PC-9 (cell line): ENCODE data around the gene MAGI2. TPM values are rescaled to one million over a fixed set of nuclear protein-coding genes. Genes with fewer than 3 reads are reported as not detected.

Source experiments
- BruUV-seq: library from RNA; stranded (reverse); fragments of 400-500 nt; replicated peaks from 2 replicates; lab custom pipeline; 2021; lab: Mats Ljungman, UMichigan
- CTCF ChIA-PET: fragments of 300-600 bp; sonication (Branson Sonifier 250); formaldehyde crosslinking; loops from one replicate; lab custom pipeline; 2022; ENCODE audit warnings: antibody characterized with exemption; lab: Charles Lee
- POLR2A ChIA-PET: fragments of 300-600 bp; sonication (Branson Sonifier 250); formaldehyde crosslinking; loops from one replicate; lab custom pipeline; 2022; ENCODE audit warnings: antibody characterized with exemption; ENCODE audit not compliant: unreplicated experiment; lab: Charles Lee
- DNase-seq, 2 experiments: peaks; one replicate each; pipeline versions ENCODE4 v3.0.0 to v3.0.0-alpha.2; 2015 to 2022; ENCODE audit warnings: mixed read lengths in 1 of 2
- H2AFZ ChIP-seq: fragments of 200-600 bp; sonication (generic); 2 replicates; pipeline ENCODE4 v1.8.1; 2017; ENCODE audit warnings: antibody characterized with exemption
- H3F3A ChIP-seq: fragments of 200-600 bp; sonication (generic); 2 replicates; pipeline ENCODE4 v1.8.1; 2017; ENCODE audit warnings: antibody characterized with exemption, mild to moderate bottlenecking, low read depth; ENCODE audit not compliant: insufficient read depth
- H3K27ac ChIP-seq: fragments of 200-600 bp; sonication (generic); 2 replicates; pipeline ENCODE4 v1.6.1; 2016; ENCODE audit warnings: mixed run types
- H3K27me3 ChIP-seq: fragments of 200-600 bp; sonication (generic); 2 replicates; pipeline ENCODE4 v1.6.1; 2016; ENCODE audit warnings: low read depth, mixed run types; ENCODE audit not compliant: insufficient read depth
- H3K36me3 ChIP-seq: fragments of 200-600 bp; sonication (generic); 2 replicates; pipeline ENCODE4 v1.6.1; 2016; ENCODE audit warnings: low read depth, mixed run types
- H3K4me1 ChIP-seq: fragments of 200-600 bp; sonication (generic); replicated peaks from 2 replicates; pipeline ENCODE4 v1.6.1; 2016; ENCODE audit warnings: mixed run types; ENCODE audit not compliant: insufficient read depth
- H3K4me2 ChIP-seq: fragments of 200-600 bp; sonication (generic); 2 replicates; pipeline ENCODE4 v1.6.1; 2017; ENCODE audit warnings: mixed run types
- H3K4me3 ChIP-seq: fragments of 200-600 bp; sonication (generic); 2 replicates; pipeline ENCODE4 v1.6.1; 2016; ENCODE audit warnings: mixed run types
- H3K79me2 ChIP-seq: fragments of 200-600 bp; sonication (generic); 2 replicates; pipeline ENCODE4 v1.6.1; 2017; ENCODE audit warnings: low read depth, mixed run types
- H3K9me2 ChIP-seq: fragments of 200-600 bp; sonication (generic); 2 replicates; pipeline ENCODE4 v1.8.1; 2017; ENCODE audit warnings: mild to moderate bottlenecking; ENCODE audit not compliant: insufficient read depth
- H3K9me3 ChIP-seq: fragments of 200-600 bp; sonication (generic); 2 replicates; pipeline ENCODE4 v1.8.1; 2016; ENCODE audit warnings: low read depth; ENCODE audit not compliant: insufficient read depth
- H4K20me1 ChIP-seq: fragments of 200-600 bp; sonication (generic); 2 replicates; pipeline ENCODE4 v1.8.1; 2017; ENCODE audit not compliant: insufficient read depth
- EZH2 ChIP-seq: fragments of 200-600 bp; sonication (generic); IDR thresholded peaks from 2 replicates; pipeline ENCODE4 v1.8.0; 2017; ENCODE audit warnings: antibody characterized with exemption, low read depth
- intact Hi-C: fragments of 100-400 bp; cut with micrococcal nuclease; formaldehyde crosslinking; loops from one replicate; pipeline ENCODE4 v1.10.0; 2022; ENCODE audit not compliant: unreplicated experiment
- total RNA-seq: library from RNA; stranded (reverse); gene quantifications from 2 replicates; pipeline ENCODE4 v1.2.3, GENCODE V29; 2021
- TF ChIP-seq, protein P1 (sequence below): fragments of 200-600 bp; sonication (generic); conservative IDR thresholded peaks from 2 replicates; pipeline ENCODE4 v1.6.1; 2017; ENCODE audit warnings: mixed run types, antibody characterized with exemption, mild to moderate bottlenecking, moderate library complexity

The MAGI2 gene
- total RNA-seq, 1 experiment from 2014 or later = 0.92 TPM

DNA sequence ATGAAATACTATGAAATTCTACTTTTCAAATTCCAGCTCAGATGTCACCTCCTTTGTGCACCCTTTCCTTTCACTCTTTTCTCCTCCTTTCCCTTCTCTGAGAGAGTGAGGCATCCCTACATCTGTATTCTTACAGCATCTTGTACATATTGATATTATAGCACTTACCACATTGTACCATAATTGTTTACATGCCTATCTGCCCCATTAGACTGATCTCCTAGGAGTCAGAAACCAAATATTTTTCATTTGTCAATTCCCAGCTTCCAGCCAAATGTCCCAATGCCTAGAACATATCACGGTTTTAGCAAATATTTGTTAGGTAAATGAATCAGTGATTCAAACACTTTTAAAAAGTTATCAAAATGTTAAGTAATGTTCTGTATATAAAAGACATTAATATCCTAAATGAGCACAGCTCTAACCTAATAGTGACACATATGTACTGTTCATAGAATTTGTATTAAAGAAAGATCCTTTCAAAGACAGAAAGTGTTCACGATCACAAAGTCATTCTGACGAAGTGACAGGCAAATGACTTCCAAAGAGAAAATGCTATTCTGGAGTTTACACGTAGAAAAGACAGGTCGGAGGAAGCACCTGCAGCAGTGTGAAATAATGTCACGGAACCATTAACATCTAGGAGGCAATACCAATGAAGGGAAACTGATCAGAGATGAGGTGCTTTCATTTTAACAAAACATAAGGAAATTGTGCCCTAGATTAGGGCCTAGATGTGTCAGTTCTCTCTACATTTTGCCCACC lies 774.2 kb downstream of the MAGI2 start:
- H2AFZ ChIP-seq = no peak overlapping the region
- no peaks in the 10 kb centered on the region for H3F3A ChIP-seq
- no peaks in the 10 kb centered on the region for H3K9me2 ChIP-seq
- no TSS peak for BruUV-seq
- no peak for TF ChIP-seq EZH2
- no peaks in the 10 kb centered on the region for H3K79me2 ChIP-seq
- H3K4me2 ChIP-seq = no peak overlapping the region
- ChIA-PET POLR2A (no interaction called here), CTCF (no interaction called here)
- no peaks in the 10 kb centered on the region for H4K20me1 ChIP-seq
- H3K27me3 ChIP-seq = no peaks in the 10 kb centered on the region
- no peaks in the 10 kb centered on the region for H3K9me3 ChIP-seq
- intact Hi-C loops = no loop called here
- H3K27ac ChIP-seq = no peak overlapping the region
- H3K36me3 ChIP-seq = no peaks in the 10 kb centered on the region
- H3K4me3 ChIP-seq = no peak overlapping the region
- no peaks in the 10 kb centered on the region for H3K4me1 ChIP-seq
- no peak for DNase-seq

DNA sequence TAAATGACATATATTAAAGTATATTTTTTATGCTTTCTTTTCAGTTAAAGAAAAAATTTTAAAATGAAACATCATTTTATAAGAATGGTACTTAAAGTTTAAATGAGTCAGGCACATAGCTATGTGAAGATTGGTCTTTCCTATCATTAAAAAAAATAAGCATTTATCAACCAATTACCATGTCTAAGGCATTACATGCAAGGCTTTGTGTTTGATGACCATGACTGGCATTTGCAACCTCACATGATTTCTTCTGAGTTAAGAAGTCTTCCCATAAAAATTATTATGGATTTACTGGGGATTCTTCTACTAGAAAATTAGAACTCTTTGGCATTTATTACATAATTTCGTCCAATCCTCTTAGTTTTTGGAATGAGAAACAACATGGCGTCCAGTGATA lies 776.1 kb downstream of the MAGI2 start:
- DNase-seq = no peak
- Histone ChIP-seq H3K27me3 (no peaks in the 10 kb centered on the region), H3K4me2 (no peak overlapping the region), H3K9me3 (no peaks in the 10 kb centered on the region), H3K4me3 (no peak overlapping the region), H3K79me2 (no peaks in the 10 kb centered on the region), H3K27ac (no peak overlapping the region), H3K36me3 (no peaks in the 10 kb centered on the region), H4K20me1 (no peaks in the 10 kb centered on the region), H3K4me1 (no peaks in the 10 kb centered on the region), H3F3A (no peaks in the 10 kb centered on the region), H2AFZ (no peak overlapping the region), H3K9me2 (no peaks in the 10 kb centered on the region)
- no TSS peak for BruUV-seq
- ChIA-PET POLR2A (interaction anchor here (0.6 kb wide), 1 partner anchor 83 kb away, joined by 3 read pairs; no protein-coding TSS in a partner anchor), CTCF (no interaction called here)
- intact Hi-C loops = no loop called here
- TF ChIP-seq, protein P1, sequence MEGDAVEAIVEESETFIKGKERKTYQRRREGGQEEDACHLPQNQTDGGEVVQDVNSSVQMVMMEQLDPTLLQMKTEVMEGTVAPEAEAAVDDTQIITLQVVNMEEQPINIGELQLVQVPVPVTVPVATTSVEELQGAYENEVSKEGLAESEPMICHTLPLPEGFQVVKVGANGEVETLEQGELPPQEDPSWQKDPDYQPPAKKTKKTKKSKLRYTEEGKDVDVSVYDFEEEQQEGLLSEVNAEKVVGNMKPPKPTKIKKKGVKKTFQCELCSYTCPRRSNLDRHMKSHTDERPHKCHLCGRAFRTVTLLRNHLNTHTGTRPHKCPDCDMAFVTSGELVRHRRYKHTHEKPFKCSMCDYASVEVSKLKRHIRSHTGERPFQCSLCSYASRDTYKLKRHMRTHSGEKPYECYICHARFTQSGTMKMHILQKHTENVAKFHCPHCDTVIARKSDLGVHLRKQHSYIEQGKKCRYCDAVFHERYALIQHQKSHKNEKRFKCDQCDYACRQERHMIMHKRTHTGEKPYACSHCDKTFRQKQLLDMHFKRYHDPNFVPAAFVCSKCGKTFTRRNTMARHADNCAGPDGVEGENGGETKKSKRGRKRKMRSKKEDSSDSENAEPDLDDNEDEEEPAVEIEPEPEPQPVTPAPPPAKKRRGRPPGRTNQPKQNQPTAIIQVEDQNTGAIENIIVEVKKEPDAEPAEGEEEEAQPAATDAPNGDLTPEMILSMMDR = no peak
- no peak for TF ChIP-seq EZH2

DNA sequence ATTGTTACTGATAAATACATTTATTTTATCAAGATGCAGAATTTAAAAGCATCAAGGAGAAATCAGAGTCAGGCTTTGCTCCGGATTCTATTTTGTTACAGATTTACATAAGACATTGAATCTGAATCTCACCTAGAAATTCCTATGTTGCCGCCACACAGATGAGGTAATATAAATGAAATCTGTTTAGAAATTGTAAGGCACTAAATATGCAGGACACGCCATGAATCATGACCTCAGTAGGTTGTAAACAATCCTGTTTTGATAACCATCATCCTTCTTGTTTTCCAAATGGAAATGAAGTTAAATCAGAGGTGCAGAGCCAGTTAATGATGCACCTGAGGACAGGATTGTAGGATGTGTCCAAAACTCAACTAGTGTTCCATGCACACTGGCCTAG lies 778.0 kb downstream of the MAGI2 start:
- no peaks in the 10 kb centered on the region for H3F3A ChIP-seq
- no peak overlapping the region for H3K4me2 ChIP-seq
- no peaks in the 10 kb centered on the region for H4K20me1 ChIP-seq
- no peaks in the 10 kb centered on the region for H3K27me3 ChIP-seq
- no peaks in the 10 kb centered on the region for H3K9me2 ChIP-seq
- no peak overlapping the region for H3K4me3 ChIP-seq
- H2AFZ ChIP-seq = no peak overlapping the region
- POLR2A ChIA-PET = no interaction called here
- no peaks in the 10 kb centered on the region for H3K36me3 ChIP-seq
- intact Hi-C loops = no loop called here
- H3K4me1 ChIP-seq = no peaks in the 10 kb centered on the region
- CTCF ChIA-PET = interaction anchor here (0.7 kb wide), 1 partner anchor 32 kb away, joined by 3 read pairs; no protein-coding TSS in a partner anchor
- BruUV-seq = no TSS peak
- H3K79me2 ChIP-seq = no peaks in the 10 kb centered on the region
- no peak overlapping the region for H3K27ac ChIP-seq
- H3K9me3 ChIP-seq = no peaks in the 10 kb centered on the region
- no peak for DNase-seq
- TF ChIP-seq EZH2 = no peak
- TF ChIP-seq, protein P1 = no peak
